ENCODE results near the gene CRACR2A. TPM values are rescaled to one million over a fixed set of nuclear protein-coding genes. Genes with fewer than 3 reads are reported as not detected.

The CRACR2A gene
- total RNA-seq, 4 donors from 2014 or later = 1.2 to 7.9 (median 2.2) TPM

GRCh38 chr12:3705354-3705675 is 47.6 kb downstream of the CRACR2A start:
- no peaks in the 10 kb centered on the region for H3K36me3 ChIP-seq
- peaks cover 0 to 3% of the 10 kb centered on the region in 2 donors for H3K4me1 ChIP-seq
- intact Hi-C loops (cut with DNase I) = no loop called here
- WGBS, 2 donors = 90 to 91% methylated on average over 4 of the region's 4 CpGs
- no peaks in the 10 kb centered on the region for H3K9me3 ChIP-seq
- peak overlapping the region in 1 of 3 donors; percentile 57 for H3K27ac ChIP-seq
- DNase-seq = no peak
- H3K4me3 ChIP-seq (replicated peaks in 1 of 3) = no peak overlapping the region
- H3K27me3 ChIP-seq = no peaks in the 10 kb centered on the region
- TF ChIP-seq CTCF (IDR thresholded peaks at IDR 0.05) = no peak
- no peak for TF ChIP-seq POLR2A (IDR thresholded peaks at IDR 0.05)

GRCh38 chr12:3704512-3705353 is 48.2 kb downstream of the CRACR2A start:
- Histone ChIP-seq H3K4me3 (replicated peaks in 1 of 3) (no peak overlapping the region), H3K9me3 (no peaks in the 10 kb centered on the region), H3K36me3 (no peaks in the 10 kb centered on the region), H3K27me3 (no peaks in the 10 kb centered on the region), H3K27ac (peak overlapping the region; percentile 11 to 57 (median 44)), H3K4me1 (peaks cover 0 to 3% of the 10 kb centered on the region in 2 donors)
- DNase-seq = no peak
- TF ChIP-seq CTCF (IDR thresholded peaks at IDR 0.05) (no peak), POLR2A (IDR thresholded peaks at IDR 0.05) (no peak)
- 19 to 24% methylated on average over 4 of the region's 4 CpGs for WGBS, 2 donors
- intact Hi-C loops (cut with DNase I) = no loop called here

- H3K27me3 ChIP-seq = no peaks in the 10 kb centered on the region
- no peak overlapping the region for H3K4me3 ChIP-seq (replicated peaks in 1 of 3)
- no peak for TF ChIP-seq POLR2A (IDR thresholded peaks at IDR 0.05)
- no peak for TF ChIP-seq CTCF (IDR thresholded peaks at IDR 0.05)
- no peaks in the 10 kb centered on the region for H3K36me3 ChIP-seq
- H3K27ac ChIP-seq = no peak overlapping the region
- H3K9me3 ChIP-seq = no peaks in the 10 kb centered on the region
- H3K4me1 ChIP-seq = peaks cover 0 to 3% of the 10 kb centered on the region in 2 donors
- 92 to 100% methylated on average over 1 of the region's 1 CpG for WGBS, 2 donors
- DNase-seq = no peak
- intact Hi-C loops (cut with DNase I) = no loop called here
Measured at GRCh38 chr12:3700861-3701260, 52.0 kb downstream of the CRACR2A start.

- no peaks in the 10 kb centered on the region for H3K9me3 ChIP-seq
- WGBS, 2 donors = 68 to 72% methylated on average over 7 of the region's 7 CpGs
- no peak overlapping the region for H3K27ac ChIP-seq
- DNase-seq = no peak
- intact Hi-C loops (cut with DNase I) = no loop called here
- H3K4me3 ChIP-seq (replicated peaks in 1 of 3) = no peak overlapping the region
- H3K4me1 ChIP-seq = peaks cover 6 to 14% of the 10 kb centered on the region in 2 donors
- H3K27me3 ChIP-seq = no peaks in the 10 kb centered on the region
- no peaks in the 10 kb centered on the region for H3K36me3 ChIP-seq
- TF ChIP-seq POLR2A (IDR thresholded peaks at IDR 0.05) (no peak), CTCF (IDR thresholded peaks at IDR 0.05) (no peak)
Measured at GRCh38 chr12:3698218-3698974, 54.5 kb downstream of the CRACR2A start.
